Neural progenitor cell (in vitro differentiated cells): ENCODE results near the gene PLIN3.

Source experiments
- EZH2 ChIP-seq: fragments of 200-600 bp; sonication (generic); IDR thresholded peaks from 2 replicates; pipeline ENCODE4 v1.6.1; 2017; ENCODE audit warnings: antibody characterized with exemption, mild to moderate bottlenecking, moderate library complexity
- TF ChIP-seq, protein P1 (sequence below): fragments of 200-600 bp; sonication (generic); IDR thresholded peaks from 2 replicates; pipeline ENCODE4 v1.5.1; 2017; ENCODE audit warnings: antibody characterized with exemption, mild to moderate bottlenecking

DNA sequence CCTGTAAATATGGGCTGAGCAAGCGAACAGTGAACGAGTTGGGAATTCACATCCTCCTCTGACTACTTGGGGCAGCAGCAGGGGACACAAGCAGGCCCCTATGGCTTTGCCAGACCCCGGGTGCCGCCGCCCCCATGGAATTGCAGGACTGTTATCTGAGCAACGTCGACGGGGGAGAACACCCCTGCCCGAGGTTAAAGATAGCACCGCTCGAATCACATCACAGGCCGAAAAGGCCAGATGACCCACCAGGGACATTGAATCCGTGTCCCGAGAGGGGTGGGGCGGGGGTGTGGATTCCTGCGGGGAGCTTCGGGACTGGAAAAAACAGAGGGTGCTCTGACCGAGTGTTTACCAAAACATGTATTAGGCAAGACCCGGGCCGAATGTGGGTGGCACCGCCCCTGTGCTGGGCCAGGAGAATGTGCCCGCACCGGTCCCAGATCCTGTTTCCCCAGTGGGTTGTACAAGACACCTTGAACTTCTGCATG, 66.8 kb downstream of the PLIN3 start:
- TF ChIP-seq, protein P1, sequence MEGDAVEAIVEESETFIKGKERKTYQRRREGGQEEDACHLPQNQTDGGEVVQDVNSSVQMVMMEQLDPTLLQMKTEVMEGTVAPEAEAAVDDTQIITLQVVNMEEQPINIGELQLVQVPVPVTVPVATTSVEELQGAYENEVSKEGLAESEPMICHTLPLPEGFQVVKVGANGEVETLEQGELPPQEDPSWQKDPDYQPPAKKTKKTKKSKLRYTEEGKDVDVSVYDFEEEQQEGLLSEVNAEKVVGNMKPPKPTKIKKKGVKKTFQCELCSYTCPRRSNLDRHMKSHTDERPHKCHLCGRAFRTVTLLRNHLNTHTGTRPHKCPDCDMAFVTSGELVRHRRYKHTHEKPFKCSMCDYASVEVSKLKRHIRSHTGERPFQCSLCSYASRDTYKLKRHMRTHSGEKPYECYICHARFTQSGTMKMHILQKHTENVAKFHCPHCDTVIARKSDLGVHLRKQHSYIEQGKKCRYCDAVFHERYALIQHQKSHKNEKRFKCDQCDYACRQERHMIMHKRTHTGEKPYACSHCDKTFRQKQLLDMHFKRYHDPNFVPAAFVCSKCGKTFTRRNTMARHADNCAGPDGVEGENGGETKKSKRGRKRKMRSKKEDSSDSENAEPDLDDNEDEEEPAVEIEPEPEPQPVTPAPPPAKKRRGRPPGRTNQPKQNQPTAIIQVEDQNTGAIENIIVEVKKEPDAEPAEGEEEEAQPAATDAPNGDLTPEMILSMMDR = no peak
- TF ChIP-seq EZH2 = no peak
